ENCODE results near the gene MACROD2.

The MACROD2 gene

DNA sequence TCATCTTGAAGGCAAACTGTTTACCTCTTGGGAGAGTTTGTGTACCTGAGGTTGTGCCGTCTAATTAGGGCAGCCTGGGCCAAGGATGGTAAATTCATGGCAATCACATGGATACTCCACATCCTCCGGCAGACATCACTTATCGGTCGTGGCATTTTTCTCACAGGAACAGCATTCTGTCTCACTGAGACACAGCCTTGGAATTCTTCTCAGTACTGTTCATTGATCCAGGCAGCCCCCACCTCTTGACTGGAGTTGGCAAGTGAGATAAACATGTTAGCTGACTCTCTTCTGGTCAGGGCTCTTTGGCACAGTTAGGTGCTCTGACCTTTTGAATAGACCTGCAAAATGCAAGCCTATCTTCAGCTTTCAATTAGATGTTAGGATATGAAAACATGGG, 853.5 kb downstream of the MACROD2 start:
- TF ChIP-seq POU2F2 (IDR thresholded peaks at IDR 0.05; ENCODE audit: low read depth, low read length) (no peak), SPI1 (IDR thresholded peaks at IDR 0.05; ENCODE audit: low read depth, low read length) (no peak), POLR2AphosphoS5 (IDR thresholded peaks at IDR 0.05; ENCODE audit: low read depth, low read length) (no peak), TAF1 (IDR thresholded peaks at IDR 0.05; ENCODE audit: low read depth, low read length) (no peak), POLR2A (IDR thresholded peaks at IDR 0.05; ENCODE audit: low read depth, low read length) (no peak), PAX5 (IDR thresholded peaks at IDR 0.05; ENCODE audit: insufficient read depth, low read length, severe bottlenecking) (no peak)
- no peak for FAIRE-seq
- no peak for DNase-seq (ENCODE audit: insufficient read length, low spot score)

DNA sequence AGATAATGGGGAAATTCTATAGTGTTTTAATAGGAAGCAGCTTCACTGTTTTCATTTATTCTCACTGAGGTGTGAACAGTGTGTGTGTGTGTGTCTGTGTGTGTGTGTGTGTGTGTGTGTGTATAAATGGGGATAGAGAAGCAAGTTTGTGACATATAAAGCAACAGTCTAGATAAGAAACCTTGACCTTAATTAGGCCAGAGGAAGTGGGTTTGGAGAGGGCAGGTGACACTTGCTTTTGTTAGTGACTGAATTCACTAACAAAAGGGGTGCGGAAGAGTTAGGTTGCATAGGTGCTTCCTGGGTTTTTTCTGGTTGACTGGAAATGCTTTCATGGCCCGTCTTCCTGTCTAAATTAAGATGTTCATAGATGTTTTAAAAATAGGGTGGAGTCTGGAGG, 857.8 kb downstream of the MACROD2 start:
- FAIRE-seq (no peak), DNase-seq (ENCODE audit: insufficient read length, low spot score) (no peak)
- TF ChIP-seq SPI1 (IDR thresholded peaks at IDR 0.05; ENCODE audit: low read depth, low read length) (no peak), TAF1 (IDR thresholded peaks at IDR 0.05; ENCODE audit: low read depth, low read length) (no peak), POU2F2 (IDR thresholded peaks at IDR 0.05; ENCODE audit: low read depth, low read length) (no peak), POLR2AphosphoS5 (IDR thresholded peaks at IDR 0.05; ENCODE audit: low read depth, low read length) (no peak), PAX5 (IDR thresholded peaks at IDR 0.05; ENCODE audit: insufficient read depth, low read length, severe bottlenecking) (no peak), POLR2A (IDR thresholded peaks at IDR 0.05; ENCODE audit: low read depth, low read length) (no peak)

GRCh38 chr20:14855171-14855570, 859.9 kb downstream of the MACROD2 start:
- TF ChIP-seq POU2F2 (IDR thresholded peaks at IDR 0.05; ENCODE audit: low read depth, low read length) = no peak
- TF ChIP-seq POLR2A (IDR thresholded peaks at IDR 0.05; ENCODE audit: low read depth, low read length) = no peak
- TF ChIP-seq PAX5 (IDR thresholded peaks at IDR 0.05; ENCODE audit: insufficient read depth, low read length, severe bottlenecking) = no peak
- TF ChIP-seq POLR2AphosphoS5 (IDR thresholded peaks at IDR 0.05; ENCODE audit: low read depth, low read length) = no peak
- no peak for TF ChIP-seq TAF1 (IDR thresholded peaks at IDR 0.05; ENCODE audit: low read depth, low read length)
- no peak for TF ChIP-seq SPI1 (IDR thresholded peaks at IDR 0.05; ENCODE audit: low read depth, low read length)
- DNase-seq (ENCODE audit: insufficient read length, low spot score) (no peak), FAIRE-seq (no peak)

GRCh38 chr20:14859627-14860026, 864.3 kb downstream of the MACROD2 start:
- FAIRE-seq (no peak), DNase-seq (ENCODE audit: insufficient read length, low spot score) (no peak)
- TF ChIP-seq POLR2AphosphoS5 (IDR thresholded peaks at IDR 0.05; ENCODE audit: low read depth, low read length) (no peak), POU2F2 (IDR thresholded peaks at IDR 0.05; ENCODE audit: low read depth, low read length) (no peak), TAF1 (IDR thresholded peaks at IDR 0.05; ENCODE audit: low read depth, low read length) (no peak), SPI1 (IDR thresholded peaks at IDR 0.05; ENCODE audit: low read depth, low read length) (no peak), PAX5 (IDR thresholded peaks at IDR 0.05; ENCODE audit: insufficient read depth, low read length, severe bottlenecking) (no peak), POLR2A (IDR thresholded peaks at IDR 0.05; ENCODE audit: low read depth, low read length) (no peak)

DNA sequence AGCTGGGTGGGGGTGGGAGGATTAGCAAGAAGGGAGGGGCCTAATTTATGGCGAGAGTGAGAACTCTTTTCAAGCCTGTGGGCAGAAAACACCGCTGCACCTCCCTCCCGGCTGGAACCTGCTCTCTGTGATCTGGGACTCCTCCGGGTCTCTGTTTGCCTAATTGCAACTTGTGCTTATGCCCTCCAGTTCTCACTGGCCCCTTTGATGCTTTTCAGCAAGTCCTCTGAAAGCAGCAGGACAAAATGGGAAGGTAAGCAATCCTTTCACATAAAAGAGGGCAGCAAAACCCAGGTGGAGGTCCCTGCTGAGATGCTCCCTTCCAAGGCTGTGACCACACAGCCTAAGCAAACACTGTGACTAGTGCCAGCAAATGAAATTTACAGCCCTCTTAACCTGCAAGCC, 865.1 kb downstream of the MACROD2 start:
- FAIRE-seq (no peak), DNase-seq (ENCODE audit: insufficient read length, low spot score) (no peak)
- TF ChIP-seq POU2F2 (IDR thresholded peaks at IDR 0.05; ENCODE audit: low read depth, low read length) (no peak), TAF1 (IDR thresholded peaks at IDR 0.05; ENCODE audit: low read depth, low read length) (no peak), SPI1 (IDR thresholded peaks at IDR 0.05; ENCODE audit: low read depth, low read length) (no peak)

DNA sequence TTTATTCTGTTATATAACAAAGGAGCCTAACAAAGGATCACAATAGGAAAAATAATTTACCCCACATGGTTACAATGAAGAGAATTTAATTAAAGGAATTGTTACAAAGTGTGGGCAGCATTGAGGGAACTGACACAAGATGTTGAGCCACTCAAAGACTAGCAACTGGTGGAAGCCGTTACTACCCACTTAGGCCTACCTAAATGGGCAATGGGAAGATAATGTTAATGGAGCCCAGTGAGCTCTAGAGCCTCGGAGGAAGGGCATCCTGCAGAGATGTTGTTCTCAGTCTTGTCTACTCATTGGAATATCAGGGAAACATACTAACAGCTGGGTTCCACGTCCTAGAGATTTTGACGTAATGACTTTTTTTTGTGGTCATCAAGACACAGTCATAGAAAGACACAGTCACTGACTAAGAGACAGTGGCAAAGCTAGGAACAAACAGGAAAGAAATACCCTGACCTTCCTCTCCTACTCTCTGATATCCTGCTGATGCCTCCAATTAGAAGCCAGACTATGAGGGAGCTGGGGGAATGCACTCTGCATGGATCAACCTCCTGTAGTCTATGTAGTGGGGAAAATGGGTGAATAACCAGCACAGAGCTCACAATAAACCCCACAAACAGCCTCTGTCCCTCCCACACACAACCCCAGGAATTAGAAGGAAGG, 865.8 kb downstream of the MACROD2 start:
- no peak for DNase-seq (ENCODE audit: insufficient read length, low spot score)
- FAIRE-seq = no peak
- TF ChIP-seq POLR2AphosphoS5 (IDR thresholded peaks at IDR 0.05; ENCODE audit: low read depth, low read length) (no peak), POU2F2 (IDR thresholded peaks at IDR 0.05; ENCODE audit: low read depth, low read length) (no peak), TAF1 (IDR thresholded peaks at IDR 0.05; ENCODE audit: low read depth, low read length) (no peak), POLR2A (IDR thresholded peaks at IDR 0.05; ENCODE audit: low read depth, low read length) (no peak), PAX5 (IDR thresholded peaks at IDR 0.05; ENCODE audit: insufficient read depth, low read length, severe bottlenecking) (no peak), SPI1 (IDR thresholded peaks at IDR 0.05; ENCODE audit: low read depth, low read length) (no peak)

DNA sequence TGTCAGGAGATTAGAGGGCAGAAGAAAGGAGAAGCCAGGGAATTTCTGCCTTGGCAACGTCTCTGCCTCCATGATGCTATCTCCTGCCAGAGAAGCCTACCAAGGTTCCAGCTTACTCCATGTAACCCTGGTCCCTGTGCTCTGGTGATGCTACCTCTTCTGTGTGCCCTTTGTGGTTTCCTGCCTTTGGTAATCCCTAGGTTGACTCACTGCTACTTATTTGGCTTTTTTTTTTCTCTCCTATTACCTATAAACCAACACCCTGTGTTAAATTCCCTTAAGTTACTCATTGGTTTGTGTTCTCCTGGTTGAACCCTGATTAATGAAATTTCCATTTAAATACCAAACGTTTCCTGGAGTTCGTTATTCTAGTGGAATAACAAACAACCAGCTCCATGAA, 869.9 kb downstream of the MACROD2 start:
- no peak for FAIRE-seq
- no peak for TF ChIP-seq TAF1 (IDR thresholded peaks at IDR 0.05; ENCODE audit: low read depth, low read length)
- TF ChIP-seq POLR2A (IDR thresholded peaks at IDR 0.05; ENCODE audit: low read depth, low read length) = no peak
- no peak for TF ChIP-seq PAX5 (IDR thresholded peaks at IDR 0.05; ENCODE audit: insufficient read depth, low read length, severe bottlenecking)
- TF ChIP-seq SPI1 (IDR thresholded peaks at IDR 0.05; ENCODE audit: low read depth, low read length) = no peak
- TF ChIP-seq POLR2AphosphoS5 (IDR thresholded peaks at IDR 0.05; ENCODE audit: low read depth, low read length) = no peak

DNA sequence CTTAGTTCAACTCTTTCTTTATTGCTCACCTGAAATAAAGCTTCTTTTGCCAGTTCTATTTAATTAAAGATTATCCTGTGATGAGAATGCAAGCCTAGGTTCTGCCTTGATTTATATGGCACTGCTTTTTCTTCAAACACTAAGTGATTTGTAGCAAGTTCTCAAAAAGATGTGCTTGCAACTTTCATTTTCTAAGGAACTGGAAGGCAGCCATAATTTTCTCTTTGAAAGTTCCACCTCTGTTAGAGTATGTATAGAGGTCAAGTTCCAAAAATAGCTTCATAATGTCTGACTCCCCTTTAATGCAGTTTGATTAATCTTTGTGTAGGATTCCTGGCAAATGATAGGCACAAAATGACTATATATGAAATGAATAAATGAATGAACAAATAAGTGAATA, 870.4 kb downstream of the MACROD2 start:
- FAIRE-seq (no peak), DNase-seq (ENCODE audit: insufficient read length, low spot score) (no peak)
- TF ChIP-seq SPI1 (IDR thresholded peaks at IDR 0.05; ENCODE audit: low read depth, low read length) = no peak
- TF ChIP-seq POU2F2 (IDR thresholded peaks at IDR 0.05; ENCODE audit: low read depth, low read length) = no peak
- no peak for TF ChIP-seq POLR2A (IDR thresholded peaks at IDR 0.05; ENCODE audit: low read depth, low read length)
- TF ChIP-seq PAX5 (IDR thresholded peaks at IDR 0.05; ENCODE audit: insufficient read depth, low read length, severe bottlenecking) = no peak
- no peak for TF ChIP-seq TAF1 (IDR thresholded peaks at IDR 0.05; ENCODE audit: low read depth, low read length)
- no peak for TF ChIP-seq POLR2AphosphoS5 (IDR thresholded peaks at IDR 0.05; ENCODE audit: low read depth, low read length)

More for the DNA sequence above, 869.9 kb downstream of the MACROD2 start:
- no peak for DNase-seq (ENCODE audit: insufficient read length, low spot score)

- FAIRE-seq (no peak), DNase-seq (ENCODE audit: insufficient read length, low spot score) (no peak)
- no peak for TF ChIP-seq POLR2A (IDR thresholded peaks at IDR 0.05; ENCODE audit: low read depth, low read length)
- TF ChIP-seq POLR2AphosphoS5 (IDR thresholded peaks at IDR 0.05; ENCODE audit: low read depth, low read length) = no peak
- TF ChIP-seq POU2F2 (IDR thresholded peaks at IDR 0.05; ENCODE audit: low read depth, low read length) = no peak
- no peak for TF ChIP-seq TAF1 (IDR thresholded peaks at IDR 0.05; ENCODE audit: low read depth, low read length)
- no peak for TF ChIP-seq SPI1 (IDR thresholded peaks at IDR 0.05; ENCODE audit: low read depth, low read length)
- no peak for TF ChIP-seq PAX5 (IDR thresholded peaks at IDR 0.05; ENCODE audit: insufficient read depth, low read length, severe bottlenecking)
Measured at GRCh38 chr20:14866841-14867514, 871.7 kb downstream of the MACROD2 start.
